ENCODE measurements around the gene MAST4.
"Not testable (repeated sequence)": the region's sequence is repeated elsewhere in the genome, so short reads cannot be mapped to it uniquely, and the experiment has no call there.

The MAST4 gene

DNA sequence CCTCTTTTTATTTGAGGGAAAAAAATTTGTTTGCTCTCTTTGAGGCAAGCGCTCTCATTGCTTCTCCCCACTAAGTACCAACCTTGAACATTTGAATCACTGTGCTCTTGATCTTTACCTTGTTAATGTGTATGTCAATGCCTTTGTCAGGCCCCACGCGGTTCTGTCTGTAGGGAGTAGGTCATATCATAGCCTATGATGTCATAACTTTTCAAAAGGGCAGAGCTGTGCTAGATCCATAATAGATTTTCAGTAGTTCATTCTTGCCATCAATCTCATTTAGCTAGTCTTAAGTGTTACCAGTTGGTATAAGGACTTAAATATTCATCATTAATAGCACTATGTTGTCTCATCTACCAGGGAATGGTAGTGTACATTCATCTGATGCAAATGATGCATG is 56.6 kb downstream of the MAST4 start:
- DNase-seq: no peak

DNA sequence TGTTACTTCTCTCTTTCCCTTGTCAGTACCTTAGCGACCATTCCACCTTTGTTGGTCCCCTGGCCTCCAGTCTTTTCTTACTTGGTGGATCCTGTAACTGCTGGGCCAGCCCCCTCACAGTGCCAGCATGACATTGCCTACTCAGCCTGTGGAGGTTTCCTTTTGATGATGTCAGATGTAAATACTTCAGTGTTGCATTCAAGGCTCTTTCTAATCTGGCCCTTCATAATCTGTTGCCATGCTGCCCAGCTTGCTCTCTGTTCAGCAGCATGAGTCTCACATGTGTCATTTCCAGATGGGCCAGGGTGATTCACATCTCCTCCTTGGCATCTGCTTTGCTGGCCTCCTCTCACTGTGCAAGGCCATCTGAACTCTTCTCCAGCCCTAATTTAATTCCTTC is 57.1 kb downstream of the MAST4 start:
- no peak for DNase-seq

DNA sequence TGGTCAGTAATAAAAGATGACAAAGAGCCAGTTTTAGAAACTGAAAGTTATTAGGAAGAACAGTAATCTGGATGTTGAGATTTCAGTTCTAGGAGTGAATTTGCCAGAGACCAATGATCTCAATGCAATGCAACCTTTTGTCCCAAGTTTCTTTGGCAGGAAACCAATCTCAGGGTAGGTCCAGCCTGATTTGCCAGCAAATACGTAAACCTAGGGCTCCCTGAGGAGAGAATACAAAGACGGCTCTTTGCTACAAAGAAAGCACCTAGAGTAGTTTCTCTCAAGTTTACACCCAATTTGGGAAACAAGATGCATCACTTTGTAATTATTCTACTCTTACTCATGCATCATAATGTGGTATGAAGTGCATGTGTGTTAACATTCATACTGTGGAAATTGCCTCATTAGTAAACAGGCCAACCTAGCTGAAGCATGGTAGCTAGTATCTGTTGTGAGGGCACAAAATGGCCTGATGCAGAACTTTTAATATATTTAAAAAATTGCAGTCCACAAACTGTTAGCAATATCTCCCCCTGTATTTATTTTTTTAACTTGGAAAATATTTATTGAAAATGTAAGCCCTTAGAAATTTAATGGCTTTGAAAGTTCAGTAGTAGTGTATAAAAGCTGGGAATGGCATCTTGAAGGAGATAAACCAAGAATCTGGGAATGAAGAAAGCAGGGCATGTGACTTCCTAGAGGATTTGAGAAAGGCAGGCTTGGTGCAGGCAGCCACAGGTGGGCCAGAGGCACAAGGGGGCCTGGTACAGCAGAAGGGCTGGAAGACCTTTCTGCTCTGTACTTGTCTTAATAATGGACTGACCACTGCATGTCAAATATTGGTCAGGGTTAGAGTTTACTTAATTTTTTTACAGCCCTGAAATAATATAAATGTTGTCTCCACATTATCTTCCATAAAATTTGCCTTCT is 59.5 kb downstream of the MAST4 start:
- no peak for DNase-seq

DNA sequence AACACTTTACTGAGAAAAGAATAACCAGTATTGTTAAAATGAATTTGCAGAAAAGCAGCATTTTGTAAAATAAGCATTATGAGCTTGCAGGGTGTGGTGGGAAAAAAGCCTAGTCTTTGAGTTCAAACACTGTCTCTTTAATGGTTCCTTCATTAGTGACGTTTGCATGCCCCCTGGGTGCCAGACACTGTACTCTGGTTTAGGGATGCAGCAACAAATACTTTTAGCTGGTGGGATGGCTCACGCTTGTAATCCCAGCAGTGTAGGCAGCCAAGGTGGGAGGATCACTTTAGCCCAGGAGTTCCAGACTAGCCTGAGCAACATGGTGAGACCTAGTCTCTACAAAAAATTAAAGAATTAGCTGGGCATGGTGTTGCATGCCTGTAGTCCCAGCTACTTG is 62.3 kb downstream of the MAST4 start:
- no peak for DNase-seq

DNA sequence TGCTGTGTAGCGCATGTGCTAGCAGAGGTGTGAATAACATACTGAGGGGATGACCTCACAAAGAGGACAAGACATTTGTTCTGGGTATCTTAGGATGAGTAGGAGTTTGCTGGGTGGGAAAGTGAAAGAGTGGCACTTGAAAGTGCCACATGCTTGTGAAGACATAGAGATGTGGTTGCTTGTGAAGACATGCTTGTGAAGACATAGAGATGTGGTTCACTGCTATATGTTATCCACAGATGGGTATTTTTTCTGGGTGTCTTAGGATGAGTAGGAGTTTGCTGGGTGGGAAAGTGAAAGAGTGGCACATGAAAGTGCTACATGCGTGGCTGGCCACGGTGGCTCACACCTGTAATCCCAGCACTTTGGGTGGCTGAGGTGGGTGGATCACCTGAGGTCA is 63.6 kb downstream of the MAST4 start:
- DNase-seq: no peak

DNA sequence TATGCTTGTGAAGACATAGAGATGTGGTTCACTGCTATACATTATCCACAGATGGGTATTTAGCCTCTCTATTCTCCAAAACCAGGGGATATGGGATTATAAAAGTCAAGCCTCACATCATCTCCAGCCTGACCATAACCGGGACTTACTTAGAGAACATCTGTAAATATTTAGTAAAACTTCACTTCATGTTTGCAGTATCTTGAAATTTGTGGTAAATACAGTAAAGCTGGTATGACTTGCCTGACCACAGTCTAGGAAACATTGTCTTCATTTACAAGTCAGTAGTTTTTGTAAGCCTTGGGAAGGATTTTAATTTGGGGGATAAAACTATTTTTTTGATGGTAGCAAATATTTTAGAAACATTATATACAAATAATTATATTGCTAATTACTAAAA is 64.2 kb downstream of the MAST4 start:
- DNase-seq: no peak

DNA sequence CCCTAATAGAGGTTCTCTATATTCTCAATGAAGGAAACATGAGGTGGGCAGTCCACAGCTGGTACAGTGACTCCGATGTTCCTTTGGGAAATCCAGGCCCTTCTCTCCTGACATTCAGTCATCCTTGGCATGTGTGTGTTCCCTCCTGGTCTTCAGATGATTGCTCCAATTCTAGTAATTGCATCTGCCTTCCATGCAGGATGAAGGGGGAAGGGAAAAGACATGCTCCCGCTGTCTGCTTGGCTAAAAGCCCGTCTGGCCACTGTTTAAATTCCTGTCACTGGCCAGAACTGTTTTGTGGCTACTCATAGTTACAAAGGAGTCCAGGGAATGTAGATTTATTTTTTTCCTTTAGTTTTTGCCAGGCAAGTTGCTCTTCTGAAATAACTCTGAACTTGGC is 65.0 kb downstream of the MAST4 start:
- no peak for DNase-seq

DNA sequence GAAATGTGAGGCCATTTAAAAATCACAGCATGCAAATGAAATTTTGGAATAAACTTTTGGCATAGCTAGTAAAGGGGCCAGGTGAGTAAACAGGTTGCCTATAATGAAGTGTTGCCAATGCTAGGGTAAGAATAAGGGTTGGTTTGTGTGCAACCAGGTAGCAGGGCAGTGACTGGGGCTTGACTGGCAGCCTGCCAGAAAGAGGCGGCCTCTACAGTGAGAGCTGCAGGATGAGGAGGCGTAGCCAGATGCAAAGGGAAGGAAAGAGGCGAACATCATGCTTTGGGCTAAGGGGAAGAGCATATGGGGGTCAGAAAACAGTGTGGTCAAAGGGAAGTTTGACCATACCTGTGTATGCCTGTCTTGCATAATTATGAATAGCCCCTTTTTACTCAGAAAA is 70.6 kb downstream of the MAST4 start:
- no peak for DNase-seq

DNA sequence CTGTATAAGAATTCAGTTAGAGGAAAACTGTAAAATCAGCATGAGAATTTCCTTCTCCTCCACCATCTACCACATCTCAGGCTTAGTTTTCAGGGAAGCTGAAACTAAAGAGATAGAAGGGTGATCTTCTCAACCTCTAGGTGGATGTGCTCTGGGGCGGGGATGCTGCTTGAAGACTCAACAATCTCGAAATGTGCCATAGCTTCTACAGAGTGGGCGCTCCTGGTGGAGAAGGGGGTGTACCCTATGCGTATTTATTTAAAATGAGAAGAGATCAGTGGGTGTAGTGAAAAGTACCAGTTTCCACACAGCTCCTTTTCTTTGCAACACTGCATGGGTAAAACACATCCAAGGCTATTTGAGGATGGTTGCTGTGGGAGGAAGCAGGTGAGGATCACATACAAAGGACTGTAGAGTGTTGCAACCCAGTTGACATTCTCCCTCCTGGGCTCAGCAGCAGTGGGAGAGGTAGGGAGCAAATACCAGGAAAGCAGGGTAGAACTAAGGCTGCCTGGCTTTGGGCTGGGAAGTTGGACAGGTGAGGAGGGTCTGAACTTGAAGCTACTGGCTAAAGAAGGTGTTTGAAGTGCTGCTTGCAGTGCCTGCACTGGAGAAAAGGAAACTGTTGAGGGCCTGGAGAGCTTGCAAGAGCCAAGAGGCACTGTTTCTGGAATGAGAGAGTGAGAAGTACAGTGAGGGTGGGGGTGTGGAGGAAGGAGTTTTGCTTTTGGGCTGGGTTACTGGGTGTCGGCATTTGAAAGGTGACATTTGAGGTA is 73.1 kb downstream of the MAST4 start:
- DNase-seq: no peak

DNA sequence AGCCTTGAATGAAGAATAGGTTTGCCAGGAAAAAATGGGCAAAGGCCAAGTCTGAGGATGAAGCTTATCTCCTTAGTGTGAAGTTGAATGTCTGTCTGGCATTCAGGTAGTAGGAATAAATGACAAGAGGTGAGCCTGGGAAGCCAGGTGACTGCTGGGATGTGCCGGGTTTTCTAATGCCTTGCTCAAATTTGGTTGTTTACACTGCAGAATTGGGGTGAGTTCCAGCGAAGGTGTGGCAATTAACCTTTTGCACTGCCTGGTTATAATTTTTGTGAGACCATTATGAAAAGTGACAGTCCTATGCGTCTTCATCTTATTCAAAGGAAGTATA is 73.6 kb downstream of the MAST4 start:
- DNase-seq: no peak

DNA sequence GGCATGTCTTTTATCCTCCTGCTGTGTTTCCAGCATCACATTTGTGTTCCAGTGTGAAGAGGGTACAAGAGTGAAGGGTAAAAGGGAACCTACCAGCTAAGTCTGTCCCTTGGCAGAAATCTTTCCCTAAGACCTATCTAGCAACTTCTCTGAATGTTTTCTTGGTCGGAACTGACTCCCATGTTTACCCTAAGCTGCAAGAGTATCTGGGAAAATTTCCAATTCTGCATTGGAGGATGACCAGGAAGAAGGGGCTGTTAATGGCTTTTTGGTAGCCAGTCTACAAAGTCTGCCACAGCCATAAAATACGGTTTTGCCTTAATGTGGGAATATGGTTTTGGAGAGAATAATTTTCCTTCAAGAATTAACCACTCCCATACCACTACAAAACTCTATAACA is 75.1 kb downstream of the MAST4 start:
- DNase-seq: no peak

DNA sequence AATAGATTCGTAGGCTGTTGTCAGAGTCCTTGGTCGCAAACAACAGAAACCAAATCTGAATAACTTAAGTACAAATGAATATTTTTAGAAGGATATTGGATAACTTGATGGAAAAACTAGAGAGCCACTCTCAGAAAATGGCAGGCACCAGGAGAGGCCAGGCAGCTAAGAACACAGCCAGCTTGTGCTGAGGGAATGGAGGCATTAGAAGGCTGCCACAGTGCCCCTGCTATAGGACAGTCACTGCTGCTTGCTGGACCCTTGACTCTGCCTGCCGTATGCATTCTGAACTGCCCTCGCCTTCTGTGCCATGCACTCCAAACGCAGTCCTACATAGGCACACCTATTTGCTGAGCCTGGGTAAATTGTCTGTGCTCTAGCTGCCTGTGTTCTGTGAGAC is 78.6 kb downstream of the MAST4 start:
- no peak for DNase-seq

DNA sequence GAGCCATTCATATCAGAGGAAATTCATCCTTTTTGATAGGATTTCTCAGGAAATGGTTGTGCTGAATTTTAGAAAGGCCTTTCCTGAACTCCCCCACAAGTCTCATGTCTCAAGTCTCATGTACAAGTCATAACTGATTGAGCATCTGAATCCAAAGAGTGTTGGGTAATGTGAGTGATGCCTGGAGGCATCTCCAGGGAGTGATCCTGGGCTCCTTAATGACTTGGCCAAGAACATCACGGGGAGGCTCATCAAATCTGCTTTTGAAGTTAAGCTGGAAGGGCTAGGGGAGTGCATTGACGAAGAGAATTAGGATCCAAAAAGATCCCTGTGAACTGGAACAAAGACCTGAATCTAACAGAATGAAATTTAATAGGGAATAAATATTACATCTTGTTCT is 79.2 kb downstream of the MAST4 start:
- no peak for DNase-seq

DNA sequence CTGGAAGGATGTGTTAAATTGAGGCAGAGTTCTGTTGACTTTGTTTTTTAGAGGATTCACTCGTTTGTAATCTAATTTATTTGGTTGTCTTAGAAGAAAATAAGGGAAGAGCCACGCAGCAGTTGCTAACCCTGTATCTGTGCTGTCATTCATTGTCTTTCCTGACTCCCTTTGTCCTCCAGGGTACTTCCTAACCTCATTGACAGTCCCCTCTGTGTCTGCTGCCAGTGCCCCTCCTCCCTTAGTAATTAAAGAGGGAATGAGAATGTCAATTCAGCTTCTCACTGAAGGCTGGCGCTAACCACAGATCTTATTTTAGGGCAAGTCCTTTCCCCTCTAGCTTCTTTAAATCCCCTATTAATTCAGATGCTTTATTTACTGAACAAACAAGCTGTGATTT is 84.0 kb downstream of the MAST4 start:
- no peak for DNase-seq

DNA sequence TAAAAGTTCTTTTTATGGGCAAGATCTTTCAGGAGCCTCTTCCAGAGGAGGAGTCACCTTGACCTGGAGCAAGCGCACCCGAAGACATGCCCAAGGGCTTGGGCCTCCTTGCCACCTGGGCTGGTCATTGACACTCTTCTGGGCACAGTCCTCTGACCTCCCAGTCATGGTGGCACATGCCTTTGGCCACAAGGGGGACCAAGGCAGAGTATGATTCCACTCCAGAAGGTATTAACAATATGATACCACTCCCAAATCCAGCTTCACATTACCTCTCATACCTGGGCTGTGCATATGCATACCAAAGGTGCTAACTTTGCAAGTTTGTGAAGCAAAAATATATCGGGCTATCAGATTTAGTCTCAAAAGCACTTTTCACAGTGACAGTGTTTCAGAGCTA is 84.6 kb downstream of the MAST4 start:
- DNase-seq: no peak

DNA sequence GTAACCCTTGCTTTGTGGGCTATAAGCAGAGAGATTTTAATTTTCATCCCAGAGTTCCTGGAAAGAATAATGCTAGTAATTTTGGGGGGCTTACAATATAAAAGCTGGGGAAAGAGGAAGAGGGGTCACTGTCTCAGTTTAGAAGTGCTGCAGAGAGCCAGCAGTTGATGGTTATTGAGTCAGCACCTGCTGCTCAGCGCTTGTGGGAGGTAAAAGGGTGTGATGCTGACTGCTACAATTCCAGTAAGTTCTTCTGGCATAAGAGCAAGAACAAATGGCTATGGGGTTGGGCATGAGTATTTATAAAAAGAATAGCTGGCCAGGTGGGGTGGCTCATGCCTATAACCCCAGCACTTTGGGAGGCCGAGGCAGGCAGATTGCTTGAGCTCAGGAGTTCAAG is 88.5 kb downstream of the MAST4 start:
- no peak for DNase-seq

DNA sequence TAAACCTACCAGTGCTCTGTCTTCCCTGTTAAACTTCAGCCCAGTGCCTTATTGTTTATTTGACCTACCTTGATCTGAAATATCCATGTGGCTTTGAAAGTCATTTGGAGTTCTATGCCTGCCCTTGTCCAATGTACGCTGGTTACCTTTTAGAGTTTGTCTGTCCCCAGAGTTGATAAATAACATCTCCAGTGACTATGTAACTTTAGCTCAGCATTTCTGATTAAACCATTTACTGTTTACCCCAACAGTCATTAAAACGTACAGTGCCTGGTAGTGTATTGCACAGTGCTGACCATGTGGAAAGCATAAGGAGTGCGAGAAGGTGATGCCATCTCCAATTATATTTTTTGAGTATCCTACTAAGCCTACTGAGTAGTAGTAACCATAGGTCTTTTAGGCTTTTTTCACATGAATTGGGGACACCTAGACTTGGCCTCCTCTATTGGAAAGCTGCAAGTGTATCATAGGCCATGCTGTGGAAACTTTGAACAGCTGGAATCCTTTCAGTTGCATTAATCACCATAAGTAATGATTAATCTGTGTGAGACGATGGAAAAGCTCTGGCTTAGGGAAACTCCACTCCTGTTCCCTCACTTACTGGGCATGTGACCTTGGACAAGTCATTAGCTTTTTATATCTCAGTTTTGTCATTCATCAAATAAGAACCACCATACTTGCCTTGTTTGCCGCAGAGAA is 93.5 kb downstream of the MAST4 start:
- no peak for DNase-seq

DNA sequence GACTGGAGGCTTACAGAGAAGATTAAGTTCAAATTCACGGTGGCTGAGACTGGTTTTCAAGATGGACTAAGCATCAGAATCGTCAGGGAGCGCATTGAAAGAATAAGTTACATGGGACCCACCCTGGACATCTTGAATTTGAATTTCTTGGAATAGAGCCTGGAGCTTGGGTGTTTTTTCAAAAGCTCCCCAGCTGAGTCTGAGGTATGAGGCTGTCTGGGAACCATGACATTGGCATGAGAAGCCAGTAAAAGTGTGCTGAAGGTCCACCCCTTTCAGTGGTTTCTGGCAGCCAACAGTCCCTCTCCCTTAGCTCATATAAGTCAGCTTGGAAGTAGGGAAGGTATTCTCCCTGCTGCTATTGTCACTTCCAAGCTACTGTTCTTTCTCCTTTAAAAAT is 97.8 kb downstream of the MAST4 start:
- DNase-seq: no peak

DNA sequence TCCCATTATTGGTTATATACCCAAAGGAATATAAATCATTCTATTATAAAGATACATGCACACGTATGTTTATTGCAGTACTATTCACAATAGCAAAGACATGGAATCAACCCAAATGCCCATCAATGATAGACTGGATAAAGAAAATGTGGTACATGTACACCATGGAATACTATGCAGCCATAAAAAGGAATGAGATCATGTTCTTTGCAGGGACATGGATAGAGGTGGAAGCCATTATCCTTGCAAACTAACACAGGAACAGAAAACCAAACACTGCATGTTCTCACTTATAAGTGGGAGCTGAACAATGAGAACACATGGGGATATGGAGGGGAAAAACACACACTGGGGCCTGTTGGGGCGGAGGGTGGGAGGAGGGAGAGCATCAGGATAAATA is 99.6 kb downstream of the MAST4 start:
- DNase-seq: not testable (repeated sequence)

DNA sequence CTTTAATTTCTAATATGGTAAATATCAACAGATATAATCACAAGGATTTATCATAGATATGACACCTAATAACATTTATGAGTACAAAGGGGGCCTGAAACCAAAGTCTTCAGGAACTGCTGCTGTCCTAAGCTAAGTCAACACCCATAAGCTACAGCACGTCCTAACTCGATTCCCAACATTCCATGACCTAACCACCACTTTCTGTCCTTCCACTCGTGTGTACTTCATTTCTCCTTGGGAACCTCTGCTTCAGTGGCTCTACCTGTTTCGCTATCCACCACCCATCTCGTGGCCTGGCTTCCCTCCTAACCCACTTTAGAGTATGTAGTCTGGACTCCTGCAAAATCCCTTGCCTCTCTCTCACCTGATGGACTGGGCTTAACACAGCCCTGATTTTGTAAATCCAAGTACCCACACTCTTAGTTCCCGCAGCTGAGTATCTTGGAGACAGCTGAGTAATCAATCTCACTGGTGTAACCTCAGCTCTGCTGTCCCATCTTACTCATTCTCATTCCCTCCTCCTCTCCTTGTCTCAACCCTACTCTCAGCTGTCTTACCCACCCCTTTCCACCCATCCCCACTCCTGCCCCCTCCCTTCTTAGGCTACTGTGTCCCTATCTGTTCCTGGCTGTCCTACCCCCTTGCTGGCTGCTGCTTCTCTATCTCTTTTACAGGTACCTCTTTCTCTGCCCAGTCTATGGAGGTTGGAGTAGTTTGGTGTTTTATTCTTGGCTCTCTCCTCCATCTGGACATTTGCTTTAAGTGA is 101.8 kb downstream of the MAST4 start:
- DNase-seq: no peak

DNA sequence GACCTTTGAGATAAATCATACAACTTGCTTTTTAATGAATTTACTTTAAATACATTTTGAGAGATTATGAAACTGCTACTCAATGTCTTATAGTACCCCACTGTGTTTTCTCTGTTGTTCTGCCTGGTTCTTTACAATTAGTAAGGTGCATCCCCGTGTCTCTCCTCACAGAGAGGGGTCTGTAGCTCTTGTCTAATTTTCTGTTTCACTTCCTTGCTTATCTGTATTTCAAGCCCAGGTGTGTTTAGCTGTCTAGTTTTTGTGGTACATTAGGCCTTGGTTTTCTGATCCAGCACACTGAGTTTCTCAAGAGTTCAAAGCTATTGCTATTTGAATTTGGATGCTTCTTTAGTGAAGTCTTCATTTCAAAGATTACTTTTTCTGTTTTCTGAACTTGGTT is 105.1 kb downstream of the MAST4 start:
- no peak for DNase-seq

DNA sequence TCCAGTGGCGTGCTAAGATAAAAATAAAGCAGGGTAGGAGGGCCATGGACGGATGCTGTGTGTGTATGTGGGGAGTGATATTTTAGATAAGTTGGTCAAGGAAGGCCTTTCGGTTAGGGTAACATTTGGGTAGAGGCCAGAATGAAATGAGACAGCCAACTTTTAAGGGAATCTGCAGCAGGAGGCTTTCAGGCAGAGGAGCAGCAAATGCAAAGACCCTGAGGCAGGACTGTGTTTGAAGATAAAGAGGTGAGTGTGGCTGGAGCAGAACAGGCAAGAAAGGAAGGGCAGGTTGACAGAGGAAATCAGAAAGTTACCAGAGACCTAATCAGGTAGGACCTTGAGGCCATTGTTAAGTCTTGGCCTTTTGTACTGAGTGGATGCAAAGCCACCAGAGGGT is 106.2 kb downstream of the MAST4 start:
- no peak for DNase-seq

DNA sequence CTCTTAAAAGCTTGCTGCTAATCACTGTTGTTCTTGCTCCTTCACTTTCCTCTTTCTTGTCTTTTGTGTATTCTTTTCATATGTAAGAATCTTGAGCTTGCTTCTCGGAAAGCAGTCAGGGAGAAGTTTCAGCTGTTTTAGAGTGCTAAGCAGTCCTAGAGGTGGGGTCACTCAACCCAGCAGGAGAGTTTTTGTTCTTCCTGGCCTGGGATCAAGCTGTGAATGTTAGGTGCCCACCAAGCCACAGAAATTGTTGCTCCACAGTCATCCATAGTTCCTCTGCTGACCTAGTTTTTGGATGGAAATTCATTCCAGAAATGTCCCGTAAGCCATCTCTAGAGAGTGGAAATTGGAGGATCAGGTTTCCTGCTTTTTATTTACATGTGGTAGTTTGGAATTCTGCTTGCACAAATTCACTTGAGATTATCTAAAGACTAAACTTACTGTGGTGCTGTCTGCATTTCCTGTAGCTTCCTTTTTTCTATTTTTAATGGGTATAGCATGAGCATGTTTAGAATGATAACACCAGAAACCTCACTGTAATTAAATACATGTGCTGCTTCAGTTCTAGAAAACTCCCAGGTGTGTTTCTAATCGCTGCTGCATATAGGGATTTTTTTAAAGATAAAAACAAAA is 108.7 kb downstream of the MAST4 start:
- no peak for DNase-seq

All from activated gamma-delta T cell treated with Interleukin-2 at 50 U/mL for 16 hours (primary cell).